HK-2 (cell line): ENCODE results near the gene SVOPL.
"Not testable (repeated sequence)": the region's sequence is repeated elsewhere in the genome, so short reads cannot be mapped to it uniquely, and the experiment has no call there.

Experiments used
- DNase-seq: peaks from one replicate; pipeline ENCODE4 v3.0.0-alpha.2; 2018; ENCODE audit not compliant: unreplicated experiment

The SVOPL gene

GRCh38 chr7:138700857-138701536, at the start of gene SVOPL:
TSS of gene SVOPL (minus strand) at chr7:138701362. CDS start at chr7:138679045, 22,317 bp downstream.
- no peak for DNase-seq

DNA sequence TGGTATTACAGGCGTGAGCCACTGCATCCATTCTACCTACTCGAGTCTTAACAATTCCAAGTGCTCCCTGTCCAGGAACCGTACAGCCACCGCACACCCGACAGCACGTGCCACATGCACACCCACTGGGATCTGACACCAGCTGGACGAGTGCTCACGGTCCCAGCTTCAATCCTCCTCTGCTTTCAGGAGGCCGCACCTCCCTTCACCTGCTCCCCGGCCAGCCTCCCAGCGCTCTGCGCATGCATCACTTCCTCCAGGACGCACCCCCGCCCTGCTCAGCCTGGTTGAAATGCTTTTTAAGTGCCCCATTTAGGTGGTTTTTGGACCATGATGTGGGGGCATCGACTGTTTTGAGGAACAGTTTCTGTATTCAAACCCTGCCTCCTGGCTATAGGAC, 49.3 kb upstream of the SVOPL start:
- DNase-seq: no peak

DNA sequence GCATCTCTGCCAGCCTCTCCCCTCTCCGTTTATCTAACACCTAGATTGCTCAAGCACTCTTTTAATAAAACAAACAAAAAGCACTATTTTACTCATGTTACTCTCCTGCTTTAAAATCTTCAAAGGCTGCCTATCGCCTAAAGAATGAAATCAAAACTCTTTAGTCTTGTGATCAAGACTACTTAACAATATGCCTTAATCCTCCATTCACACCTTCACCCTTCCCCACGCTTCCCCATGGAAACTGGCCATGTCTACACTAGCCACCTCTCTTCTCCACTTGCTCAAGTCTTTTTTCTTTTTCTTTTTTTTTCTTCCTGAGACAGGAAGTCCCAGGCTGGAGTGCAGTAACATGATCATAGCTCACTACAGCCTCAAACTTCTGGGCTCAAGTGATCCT, 48.8 kb upstream of the SVOPL start:
- no peak for DNase-seq

DNA sequence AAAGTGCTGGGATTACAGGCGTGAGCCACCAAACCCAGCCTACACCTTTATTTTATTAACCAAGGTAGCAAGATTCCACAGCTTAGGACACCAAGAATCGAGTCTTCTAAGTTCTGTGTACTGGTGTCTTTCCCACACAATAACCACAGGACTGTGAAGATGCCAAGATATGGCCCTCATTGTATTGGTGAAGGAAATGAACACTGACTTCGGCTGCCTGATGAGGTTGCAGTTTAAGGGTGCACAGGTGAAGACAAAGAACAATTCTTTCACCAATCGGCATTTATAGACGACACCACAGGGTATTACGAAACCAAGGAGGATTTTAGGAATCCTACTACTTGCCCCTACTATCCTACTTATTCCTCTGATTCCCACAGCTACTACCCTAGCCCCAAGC, 47.5 kb upstream of the SVOPL start:
- DNase-seq: no peak

DNA sequence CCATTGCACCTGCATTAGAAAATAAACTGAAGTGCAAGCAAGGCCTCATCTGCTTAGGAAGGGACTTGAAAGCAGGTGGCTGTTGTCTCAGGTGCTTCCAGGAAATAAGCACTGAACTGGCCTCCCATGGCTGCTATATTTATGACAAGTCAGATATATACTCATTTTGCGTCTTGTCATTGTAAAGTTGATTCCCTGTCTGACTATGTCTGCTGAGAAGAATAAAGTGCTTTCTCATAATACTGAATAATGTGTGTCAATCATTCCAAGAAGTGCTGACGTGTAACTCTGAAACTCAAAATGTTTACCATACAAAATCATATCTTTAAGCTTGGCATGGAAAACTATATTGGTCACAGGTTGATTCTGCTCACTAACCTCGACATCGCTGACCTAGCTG, 44.9 kb upstream of the SVOPL start:
- no peak for DNase-seq

- DNase-seq: no peak
Observed at GRCh38 chr7:138745189-138745588, 44.0 kb upstream of the SVOPL start.

- DNase-seq: no peak
Observed at GRCh38 chr7:138741453-138741735, 40.2 kb upstream of the SVOPL start.

DNA sequence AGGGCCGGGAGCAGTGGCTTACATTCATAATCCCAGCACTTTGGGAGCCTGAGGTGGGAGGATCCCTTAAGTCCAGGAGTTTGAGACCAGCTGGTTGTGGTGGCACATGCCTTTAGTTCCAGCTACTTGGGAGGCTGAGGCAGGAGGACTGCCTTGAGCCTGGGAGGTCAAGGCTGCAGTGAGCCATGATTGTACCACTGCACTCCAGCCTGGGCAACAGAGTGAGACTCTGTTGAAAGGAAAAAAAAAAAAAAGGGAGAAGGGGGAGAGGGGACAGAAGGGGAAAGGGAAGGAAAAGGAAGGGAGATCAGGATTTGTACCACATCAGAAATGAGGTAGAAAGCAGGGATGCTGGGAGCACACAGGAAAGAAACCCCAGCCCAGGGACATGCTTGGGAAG, 38.7 kb upstream of the SVOPL start:
- DNase-seq: no peak

DNA sequence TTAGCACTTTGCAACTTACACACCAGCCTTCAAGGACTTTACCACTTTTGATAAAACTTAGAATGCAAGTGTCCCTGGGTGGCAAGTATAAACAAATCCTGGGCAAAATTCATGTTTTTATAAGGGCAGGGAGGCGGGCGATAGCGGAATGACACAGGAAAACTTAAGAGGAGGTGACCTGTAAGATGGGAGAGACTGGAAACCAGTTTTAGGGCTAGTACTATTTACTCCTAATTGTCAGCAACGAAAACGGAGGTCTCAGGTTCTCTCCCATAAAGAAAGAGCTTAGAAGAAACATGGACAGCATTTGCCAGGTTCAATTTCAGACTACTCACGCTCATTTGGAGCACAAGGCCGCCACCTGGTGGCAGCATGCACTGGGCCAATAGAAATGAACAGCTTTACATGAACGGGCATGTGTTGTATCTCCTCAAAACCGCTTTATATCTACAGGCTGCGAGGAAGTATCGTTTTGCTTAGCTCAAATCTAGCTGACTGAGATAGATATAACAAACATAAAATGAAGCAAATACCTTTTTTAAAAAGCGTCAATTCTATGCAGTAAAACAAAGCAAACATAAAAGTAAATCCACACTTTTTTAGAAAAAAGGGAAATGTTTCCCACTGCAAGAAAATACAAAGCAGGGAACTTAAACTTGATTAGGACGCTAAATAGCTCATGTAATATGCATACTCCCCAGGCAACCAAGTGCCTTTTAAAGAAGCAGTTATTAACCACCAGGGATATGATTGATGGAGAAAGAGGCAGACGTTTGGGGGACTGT, 37.6 kb upstream of the SVOPL start:
- peak; percentile 78 for DNase-seq

GRCh38 chr7:138738114-138738513, 37.0 kb upstream of the SVOPL start:
- DNase-seq: no peak

- DNase-seq: no peak
Observed at GRCh38 chr7:138735399-138735798, 34.2 kb upstream of the SVOPL start.

- DNase-seq: not testable (repeated sequence)
Observed at GRCh38 chr7:138731733-138732132, 30.6 kb upstream of the SVOPL start.

DNA sequence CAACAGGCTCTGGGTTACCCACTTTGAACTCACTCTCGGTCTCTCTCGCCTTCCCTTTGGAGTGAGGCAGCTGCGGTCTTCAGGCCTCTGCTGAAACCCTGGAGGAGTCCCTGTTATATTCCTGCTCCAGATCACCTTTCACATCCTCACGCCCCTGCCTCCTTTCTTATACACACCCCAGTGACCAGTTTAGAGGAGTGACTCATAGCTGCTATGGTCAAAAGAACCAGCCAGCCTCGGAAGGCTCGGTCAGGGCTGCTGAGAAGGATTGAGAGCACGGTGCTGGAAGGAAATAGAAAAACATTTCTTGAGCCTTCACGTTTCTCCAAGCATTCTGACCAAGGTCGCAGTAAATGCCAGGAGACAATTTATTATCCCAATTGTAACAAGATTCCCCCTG, 28.3 kb upstream of the SVOPL start:
- peak; percentile 30 for DNase-seq

GRCh38 chr7:138727336-138728099, 26.4 kb upstream of the SVOPL start:
- DNase-seq: no peak

GRCh38 chr7:138726288-138726687, 25.1 kb upstream of the SVOPL start:
- DNase-seq: no peak

GRCh38 chr7:138720286-138720685, 19.1 kb upstream of the SVOPL start:
- no peak for DNase-seq

DNA sequence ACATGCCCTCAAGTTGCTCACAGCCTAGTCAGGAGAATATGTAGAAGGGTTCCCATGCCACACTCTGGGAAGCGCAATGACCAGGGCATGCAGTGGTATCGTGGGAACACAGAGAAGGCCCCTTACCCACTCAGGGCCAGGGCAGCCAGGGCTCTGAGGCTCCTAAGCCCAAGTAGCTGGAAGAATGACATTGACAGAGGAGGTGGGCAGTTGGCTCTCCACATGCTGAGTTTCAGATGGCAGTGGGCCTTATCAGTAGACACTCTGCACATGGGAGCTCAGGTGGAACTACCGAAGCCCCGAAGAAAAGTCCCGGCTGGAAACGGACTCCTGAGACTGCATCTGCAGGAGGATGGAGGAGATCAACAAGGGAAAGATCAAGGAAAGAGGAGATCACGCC, 15.7 kb upstream of the SVOPL start:
- no peak for DNase-seq

GRCh38 chr7:138713191-138713590, 12.0 kb upstream of the SVOPL start:
- DNase-seq: no peak

GRCh38 chr7:138712652-138713051, 11.5 kb upstream of the SVOPL start:
- DNase-seq: no peak

GRCh38 chr7:138710536-138711385, 9.6 kb upstream of the SVOPL start:
- DNase-seq: no peak

DNA sequence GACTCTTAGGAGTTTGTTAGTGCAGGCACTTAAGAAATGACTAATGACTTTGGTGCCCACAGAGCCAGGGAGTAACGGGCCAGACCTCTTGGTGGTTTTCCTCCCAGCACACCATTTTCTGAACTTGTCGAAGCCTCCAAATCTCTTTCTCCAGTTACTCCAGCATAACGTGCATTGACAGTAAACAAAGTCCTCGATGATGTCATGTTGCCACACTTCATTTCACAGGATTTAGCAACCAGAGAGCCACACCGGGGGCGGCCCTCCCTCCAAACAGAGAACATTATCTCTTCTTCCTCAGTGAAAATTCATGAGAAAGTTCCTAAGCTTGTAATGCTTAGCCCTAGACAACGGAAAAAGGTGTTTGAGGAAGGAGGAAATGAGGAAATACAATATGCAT, 4.0 kb upstream of the SVOPL start:
- peak; percentile 4 for DNase-seq

GRCh38 chr7:138701537-138701923, 368 bp upstream of the SVOPL start:
- no peak for DNase-seq
